Liver (tissue), 3 donors: ENCODE data around the gene WDR36.

Experiments used
- ATF3 ChIP-seq: IDR thresholded peaks from 2 replicates; pipeline ENCODE4 v1.6.1; 2016; ENCODE audit warnings: antibody characterized with exemption
- CTCF ChIP-seq: fragments of 150-350 bp; IDR thresholded peaks from 2 replicates; pipeline ENCODE4 v1.5.1; 2017; ENCODE audit warnings: improper control_type of control experiment, low read depth, low read length; ENCODE audit not compliant: missing input control
- EGR1 ChIP-seq, 2 donors: IDR thresholded peaks; 2 replicates each; pipeline ENCODE4 v1.6.1; 2016 to 2018; ENCODE audit warnings: antibody characterized with exemption in 2 of 2, low read depth in 2 of 2
- GABPA ChIP-seq, 2 donors: IDR thresholded peaks in 1 of 2; conservative IDR thresholded peaks in 1 of 2; 2 replicates each; pipeline ENCODE4 v1.6.1; 2016; ENCODE audit warnings: antibody characterized with exemption in 2 of 2, mild to moderate bottlenecking in 1 of 2, moderate library complexity in 1 of 2
- HNF4G ChIP-seq: IDR thresholded peaks from 2 replicates; pipeline ENCODE4 v1.6.1; 2016; ENCODE audit warnings: antibody characterized with exemption
- JUND ChIP-seq, 2 donors: IDR thresholded peaks; 2 replicates each; pipeline ENCODE4 v1.6.1; 2016; ENCODE audit warnings: antibody characterized with exemption in 2 of 2
- RAD21 ChIP-seq, 2 donors: IDR thresholded peaks; 2 replicates each; pipeline ENCODE4 v1.6.1; 2016; ENCODE audit warnings: antibody characterized with exemption in 2 of 2, mild to moderate bottlenecking in 2 of 2
- RXRA ChIP-seq, 2 donors: IDR thresholded peaks; 2 replicates each; pipeline ENCODE4 v1.6.1; 2017 to 2018; ENCODE audit warnings: antibody characterized with exemption in 2 of 2, mild to moderate bottlenecking in 1 of 2
- SP1 ChIP-seq: IDR thresholded peaks from 2 replicates; pipeline ENCODE4 v1.6.1; 2018; ENCODE audit warnings: antibody characterized with exemption, mild to moderate bottlenecking
- TAF1 ChIP-seq: conservative IDR thresholded peaks from 2 replicates; pipeline ENCODE4 v1.6.1; 2016; ENCODE audit warnings: antibody characterized with exemption, mild to moderate bottlenecking
- YY1 ChIP-seq: IDR thresholded peaks from 2 replicates; pipeline ENCODE4 v1.6.1; 2016; ENCODE audit warnings: antibody characterized with exemption, mild to moderate bottlenecking
- ZBTB33 ChIP-seq: IDR thresholded peaks from 2 replicates; pipeline ENCODE4 v1.6.1; 2016; ENCODE audit warnings: antibody characterized with exemption
- TF ChIP-seq, protein P1 (sequence below): IDR thresholded peaks from 2 replicates; pipeline ENCODE4 v1.6.1; 2016; ENCODE audit warnings: antibody characterized with exemption, mild to moderate bottlenecking
- TF ChIP-seq, protein P2 (sequence below): IDR thresholded peaks from 2 replicates; pipeline ENCODE4 v1.6.1; 2016; ENCODE audit warnings: antibody characterized with exemption
- donor health status: healthy.
- donor health status: healthy.

DNA sequence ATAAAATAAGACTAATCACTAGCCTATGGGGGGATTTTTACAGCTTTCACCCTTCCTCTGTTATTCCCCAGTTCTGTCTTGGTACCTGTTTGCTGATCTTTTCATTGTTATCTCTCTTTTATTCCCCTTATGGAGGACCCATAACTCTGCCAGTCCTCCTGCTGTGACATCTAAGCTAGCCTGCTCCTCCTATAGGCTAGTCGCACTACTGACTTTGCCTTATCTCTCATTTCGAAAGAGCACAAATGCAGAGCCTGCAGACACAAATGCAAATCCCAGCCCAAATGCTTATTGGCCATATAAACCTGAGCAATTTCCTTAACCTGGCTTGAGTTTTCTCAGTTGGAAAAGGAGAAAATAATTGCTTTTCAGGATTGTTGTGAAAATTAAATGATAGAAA is 72.9 kb downstream of the WDR36 start:
- no peak for TF ChIP-seq ZBTB33
- TF ChIP-seq CTCF: no peak
- no peak for TF ChIP-seq TAF1
- TF ChIP-seq GABPA (IDR thresholded peaks at IDR 0.05 in 1 of 2, conservative IDR thresholded peaks at IDR 0.05 in 1 of 2): no peak
- TF ChIP-seq, protein P1, sequence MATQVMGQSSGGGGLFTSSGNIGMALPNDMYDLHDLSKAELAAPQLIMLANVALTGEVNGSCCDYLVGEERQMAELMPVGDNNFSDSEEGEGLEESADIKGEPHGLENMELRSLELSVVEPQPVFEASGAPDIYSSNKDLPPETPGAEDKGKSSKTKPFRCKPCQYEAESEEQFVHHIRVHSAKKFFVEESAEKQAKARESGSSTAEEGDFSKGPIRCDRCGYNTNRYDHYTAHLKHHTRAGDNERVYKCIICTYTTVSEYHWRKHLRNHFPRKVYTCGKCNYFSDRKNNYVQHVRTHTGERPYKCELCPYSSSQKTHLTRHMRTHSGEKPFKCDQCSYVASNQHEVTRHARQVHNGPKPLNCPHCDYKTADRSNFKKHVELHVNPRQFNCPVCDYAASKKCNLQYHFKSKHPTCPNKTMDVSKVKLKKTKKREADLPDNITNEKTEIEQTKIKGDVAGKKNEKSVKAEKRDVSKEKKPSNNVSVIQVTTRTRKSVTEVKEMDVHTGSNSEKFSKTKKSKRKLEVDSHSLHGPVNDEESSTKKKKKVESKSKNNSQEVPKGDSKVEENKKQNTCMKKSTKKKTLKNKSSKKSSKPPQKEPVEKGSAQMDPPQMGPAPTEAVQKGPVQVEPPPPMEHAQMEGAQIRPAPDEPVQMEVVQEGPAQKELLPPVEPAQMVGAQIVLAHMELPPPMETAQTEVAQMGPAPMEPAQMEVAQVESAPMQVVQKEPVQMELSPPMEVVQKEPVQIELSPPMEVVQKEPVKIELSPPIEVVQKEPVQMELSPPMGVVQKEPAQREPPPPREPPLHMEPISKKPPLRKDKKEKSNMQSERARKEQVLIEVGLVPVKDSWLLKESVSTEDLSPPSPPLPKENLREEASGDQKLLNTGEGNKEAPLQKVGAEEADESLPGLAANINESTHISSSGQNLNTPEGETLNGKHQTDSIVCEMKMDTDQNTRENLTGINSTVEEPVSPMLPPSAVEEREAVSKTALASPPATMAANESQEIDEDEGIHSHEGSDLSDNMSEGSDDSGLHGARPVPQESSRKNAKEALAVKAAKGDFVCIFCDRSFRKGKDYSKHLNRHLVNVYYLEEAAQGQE: no peak
- no peak for TF ChIP-seq HNF4G
- TF ChIP-seq, protein P2, sequence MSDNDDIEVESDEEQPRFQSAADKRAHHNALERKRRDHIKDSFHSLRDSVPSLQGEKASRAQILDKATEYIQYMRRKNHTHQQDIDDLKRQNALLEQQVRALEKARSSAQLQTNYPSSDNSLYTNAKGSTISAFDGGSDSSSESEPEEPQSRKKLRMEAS: no peak
- no peak for TF ChIP-seq SP1
- TF ChIP-seq YY1: no peak
- TF ChIP-seq EGR1 (IDR thresholded peaks at IDR 0.05; ENCODE audit: low read depth in 2 of 2): no peak
- no peak for TF ChIP-seq JUND (IDR thresholded peaks at IDR 0.05)
- TF ChIP-seq RAD21 (IDR thresholded peaks at IDR 0.05): no peak
- TF ChIP-seq ATF3: no peak
- no peak for TF ChIP-seq RXRA (IDR thresholded peaks at IDR 0.05)
